Fibroblast of lung (primary cell): ENCODE measurements around the gene LILRA5. TPM values are rescaled to one million over a fixed set of nuclear protein-coding genes. Genes with fewer than 3 reads are reported as not detected.

ENCODE experiments used
- DNase-seq, 2 donors: peaks; one replicate each; pipeline versions ENCODE4 v3.0.0 to v3.0.0-alpha.2; 2010; ENCODE audit warnings: low read depth in 2 of 2
- H2AFZ ChIP-seq: 2 replicates; pipeline ENCODE4 v1.5.1; 2012; ENCODE audit warnings: low read length, control low read depth, inconsistent platforms
- H3K27ac ChIP-seq: 2 replicates; pipeline ENCODE4 v1.5.1; 2011; ENCODE audit warnings: low read length, control low read depth; ENCODE audit not compliant: insufficient read depth
- H3K27me3 ChIP-seq: 2 replicates; pipeline ENCODE4 v1.5.1; 2011; ENCODE audit warnings: mild to moderate bottlenecking, low read length; ENCODE audit not compliant: control insufficient read depth, insufficient read depth
- H3K36me3 ChIP-seq: 2 replicates; pipeline ENCODE4 v1.5.1; 2011; ENCODE audit warnings: low read length; ENCODE audit not compliant: control insufficient read depth, insufficient read depth
- H3K4me1 ChIP-seq: 2 replicates; pipeline ENCODE4 v1.5.1; 2011; ENCODE audit warnings: low read length; ENCODE audit not compliant: control insufficient read depth, insufficient read depth; ENCODE audit errors: extremely low read depth
- H3K4me2 ChIP-seq: 2 replicates; pipeline ENCODE4 v1.5.1; 2011; ENCODE audit warnings: low read length, control low read depth; ENCODE audit not compliant: insufficient read depth; ENCODE audit errors: extremely low read depth
- H3K4me3 ChIP-seq, 4 experiments: fragments of 200-600 bp in 1 of 4; sonication (generic) in 1 of 4; replicated peaks in 1 of 4; 2 replicates each; pipeline ENCODE4 v1.5.1; 2011 to 2016; ENCODE audit warnings: low read length in 4 of 4, low read depth in 3 of 4, mild to moderate bottlenecking in 3 of 4, control low read depth in 2 of 4, inconsistent platforms in 1 of 4, mixed read lengths in 1 of 4; ENCODE audit not compliant: insufficient read depth in 1 of 4; ENCODE audit errors: control extremely low read depth in 1 of 4
- H3K79me2 ChIP-seq: 2 replicates; pipeline ENCODE4 v1.5.1; 2012; ENCODE audit warnings: mild to moderate bottlenecking, low read length, inconsistent platforms; ENCODE audit not compliant: control insufficient read depth, insufficient read depth
- H3K9ac ChIP-seq: 2 replicates; pipeline ENCODE4 v1.5.1; 2011; ENCODE audit warnings: mild to moderate bottlenecking, low read length, control low read depth; ENCODE audit not compliant: insufficient read depth
- H3K9me3 ChIP-seq: 2 replicates; pipeline ENCODE4 v1.5.1; 2012; ENCODE audit warnings: low read depth, low read length; ENCODE audit not compliant: control insufficient read depth, insufficient read depth
- H4K20me1 ChIP-seq: 2 replicates; pipeline ENCODE4 v1.5.1; 2011; ENCODE audit warnings: low read length; ENCODE audit not compliant: control insufficient read depth, insufficient read depth; ENCODE audit errors: extremely low read depth
- EZH2 ChIP-seq: IDR thresholded peaks from 2 replicates; pipeline ENCODE4 v1.5.1; 2012; ENCODE audit warnings: low read length, control low read depth, mild to moderate bottlenecking; ENCODE audit errors: missing control alignments
- polyA plus RNA-seq, 2 donors: library from polyadenylated mRNA; depleted of rRNA in 1 of 2; stranded (reverse) in 1 of 2; unstranded in 1 of 2; fragments of >200 nt; gene quantifications; 2 replicates each; pipeline ENCODE4 v1.2.1, GENCODE V29; 2011 to 2012; ENCODE audit warnings: missing spikeins in 1 of 2
- total RNA-seq: library from RNA; depleted of rRNA; stranded (reverse); fragments of >200 nt; gene quantifications from 2 replicates; pipeline ENCODE4 v1.2.1, GENCODE V29; 2014
- TF ChIP-seq, protein P1 (sequence below), 2 donors: IDR thresholded peaks in 1 of 2; conservative IDR thresholded peaks in 1 of 2; 1 replicate in 1 of 2; 2 replicates in 1 of 2; pipeline ENCODE4 v1.5.1; 2011 to 2012; ENCODE audit warnings: low read length in 2 of 2, control low read depth in 1 of 2, inconsistent platforms in 1 of 2, low read depth in 1 of 2, mild to moderate bottlenecking in 1 of 2

The LILRA5 gene
- total and polyA plus RNA-seq, 2 donors (not counting 1 experiment from before 2014, with no cell fraction given): not detected

DNA sequence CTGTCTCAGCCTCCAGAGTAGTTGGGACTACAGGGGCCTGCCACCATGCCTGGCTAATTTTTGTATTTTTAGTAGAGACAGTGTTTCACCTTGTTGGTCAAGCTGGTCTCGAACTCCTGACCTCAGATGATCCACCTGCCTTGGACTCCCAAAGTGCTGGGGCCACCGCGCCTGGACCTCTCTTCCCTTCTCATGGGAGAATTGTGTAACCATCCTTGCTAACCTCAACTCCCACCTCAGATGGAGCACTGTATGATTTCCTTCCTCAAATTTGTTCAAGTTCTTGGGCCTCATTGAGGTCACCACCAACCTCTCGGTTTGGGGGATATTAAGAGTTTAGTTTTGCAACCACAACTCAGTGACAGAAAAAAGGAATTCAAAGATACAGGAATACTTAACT, 10.7 kb downstream of the LILRA5 start:
- Histone ChIP-seq H3K9me3 (no peaks in the 10 kb centered on the region), H3K4me3 (no peak overlapping the region), H3K4me1 (no peaks in the 10 kb centered on the region), H3K9ac (no peak overlapping the region), H3K27me3 (no peaks in the 10 kb centered on the region), H3K27ac (no peak overlapping the region), H3K79me2 (no peaks in the 10 kb centered on the region), H4K20me1 (no peaks in the 10 kb centered on the region), H3K36me3 (no peaks in the 10 kb centered on the region), H2AFZ (no peak overlapping the region), H3K4me2 (no peak overlapping the region)
- DNase-seq: no peak
- TF ChIP-seq, protein P1, sequence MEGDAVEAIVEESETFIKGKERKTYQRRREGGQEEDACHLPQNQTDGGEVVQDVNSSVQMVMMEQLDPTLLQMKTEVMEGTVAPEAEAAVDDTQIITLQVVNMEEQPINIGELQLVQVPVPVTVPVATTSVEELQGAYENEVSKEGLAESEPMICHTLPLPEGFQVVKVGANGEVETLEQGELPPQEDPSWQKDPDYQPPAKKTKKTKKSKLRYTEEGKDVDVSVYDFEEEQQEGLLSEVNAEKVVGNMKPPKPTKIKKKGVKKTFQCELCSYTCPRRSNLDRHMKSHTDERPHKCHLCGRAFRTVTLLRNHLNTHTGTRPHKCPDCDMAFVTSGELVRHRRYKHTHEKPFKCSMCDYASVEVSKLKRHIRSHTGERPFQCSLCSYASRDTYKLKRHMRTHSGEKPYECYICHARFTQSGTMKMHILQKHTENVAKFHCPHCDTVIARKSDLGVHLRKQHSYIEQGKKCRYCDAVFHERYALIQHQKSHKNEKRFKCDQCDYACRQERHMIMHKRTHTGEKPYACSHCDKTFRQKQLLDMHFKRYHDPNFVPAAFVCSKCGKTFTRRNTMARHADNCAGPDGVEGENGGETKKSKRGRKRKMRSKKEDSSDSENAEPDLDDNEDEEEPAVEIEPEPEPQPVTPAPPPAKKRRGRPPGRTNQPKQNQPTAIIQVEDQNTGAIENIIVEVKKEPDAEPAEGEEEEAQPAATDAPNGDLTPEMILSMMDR (conservative IDR thresholded peaks at IDR 0.05 in 1 of 2, IDR thresholded peaks at IDR 0.05 in 1 of 2; ENCODE audit: low read depth in 1 of 2, low read length in 2 of 2): no peak
- no peak for TF ChIP-seq EZH2

DNA sequence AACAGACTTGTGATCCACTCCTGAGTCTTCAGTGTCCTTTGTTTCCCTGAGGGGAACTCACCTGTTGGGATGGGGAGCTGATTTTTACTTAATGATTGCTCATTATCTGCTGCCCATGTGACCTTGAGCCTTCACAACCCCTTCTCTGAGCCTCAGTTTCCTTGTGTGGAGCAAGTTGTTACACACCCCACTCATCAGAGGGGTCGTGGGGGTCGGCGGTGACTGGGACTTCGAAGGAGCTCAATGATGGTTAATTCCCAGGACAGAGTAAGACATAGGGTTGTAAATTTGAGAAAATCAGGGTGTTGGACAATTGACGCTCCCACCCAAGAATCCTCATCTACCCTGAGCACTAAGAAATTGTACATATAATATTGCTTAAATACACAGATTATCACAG, 13.5 kb downstream of the LILRA5 start:
- Histone ChIP-seq H3K9me3 (no peaks in the 10 kb centered on the region), H3K36me3 (no peaks in the 10 kb centered on the region), H3K4me3 (no peak overlapping the region), H3K27ac (no peak overlapping the region), H3K9ac (no peak overlapping the region), H3K27me3 (no peaks in the 10 kb centered on the region), H3K4me1 (no peaks in the 10 kb centered on the region), H3K79me2 (no peaks in the 10 kb centered on the region), H4K20me1 (no peaks in the 10 kb centered on the region), H2AFZ (no peak overlapping the region), H3K4me2 (no peak overlapping the region)
- DNase-seq: no peak
- no peak for TF ChIP-seq EZH2
- TF ChIP-seq, protein P1 (conservative IDR thresholded peaks at IDR 0.05 in 1 of 2, IDR thresholded peaks at IDR 0.05 in 1 of 2; ENCODE audit: low read depth in 1 of 2, low read length in 2 of 2): no peak

DNA sequence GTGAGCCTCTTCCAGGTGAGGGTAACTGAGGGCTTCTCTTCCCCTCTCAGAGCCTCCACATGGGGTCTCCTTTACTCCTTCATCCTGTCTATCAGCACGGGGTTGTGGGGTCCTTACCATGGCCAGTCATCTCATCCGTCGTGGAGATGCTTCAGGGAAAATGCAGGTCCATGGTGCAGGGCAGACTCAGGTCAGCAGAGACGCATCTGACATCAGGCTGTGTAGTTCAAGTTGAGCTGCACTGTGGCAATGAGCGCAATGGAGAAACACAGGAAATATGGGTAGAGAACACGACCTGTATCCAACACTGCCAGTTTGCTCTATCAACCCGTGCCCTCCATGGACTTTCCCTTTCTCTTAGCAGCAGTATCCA, 13.9 kb downstream of the LILRA5 start:
- H3K4me1 ChIP-seq: no peaks in the 10 kb centered on the region
- H2AFZ ChIP-seq: no peak overlapping the region
- no peaks in the 10 kb centered on the region for H3K9me3 ChIP-seq
- DNase-seq: no peak
- TF ChIP-seq, protein P1 (conservative IDR thresholded peaks at IDR 0.05 in 1 of 2, IDR thresholded peaks at IDR 0.05 in 1 of 2; ENCODE audit: low read depth in 1 of 2, low read length in 2 of 2): no peak
- TF ChIP-seq EZH2: no peak
- no peaks in the 10 kb centered on the region for H3K36me3 ChIP-seq
- H3K9ac ChIP-seq: no peak overlapping the region
- H3K27ac ChIP-seq: no peak overlapping the region
- H3K27me3 ChIP-seq: no peaks in the 10 kb centered on the region
- H3K4me2 ChIP-seq: no peak overlapping the region
- H4K20me1 ChIP-seq: no peaks in the 10 kb centered on the region
- H3K79me2 ChIP-seq: no peaks in the 10 kb centered on the region
- no peak overlapping the region for H3K4me3 ChIP-seq
